ENCODE results near the gene NTN1.

Gene NTN1

GRCh38 chr17:9110501-9110900 is 89.2 kb downstream of the NTN1 start:
- TF ChIP-seq CTCF (conservative IDR thresholded peaks at IDR 0.05; ENCODE audit: low read depth, low read length), result no peak
- no peak overlapping the region for H3K4me3 ChIP-seq (ENCODE audit: low read depth, low read length)
- DNase-seq (ENCODE audit: low read depth), result no peak

GRCh38 chr17:9115214-9116191 is 94.2 kb downstream of the NTN1 start:
- H3K4me3 ChIP-seq (ENCODE audit: low read depth, low read length), result peak overlapping the region; percentile 53
- TF ChIP-seq CTCF (conservative IDR thresholded peaks at IDR 0.05; ENCODE audit: low read depth, low read length), result peak; percentile 55
- DNase-seq (ENCODE audit: low read depth), result peak; percentile 53

- TF ChIP-seq CTCF (conservative IDR thresholded peaks at IDR 0.05; ENCODE audit: low read depth, low read length), result no peak
- no peak overlapping the region for H3K4me3 ChIP-seq (ENCODE audit: low read depth, low read length)
Observed at GRCh38 chr17:9116311-9116835, 95.1 kb downstream of the NTN1 start.

GRCh38 chr17:9116861-9117568 is 95.7 kb downstream of the NTN1 start:
- DNase-seq (ENCODE audit: low read depth), result no peak
- TF ChIP-seq CTCF (conservative IDR thresholded peaks at IDR 0.05; ENCODE audit: low read depth, low read length), result no peak
- H3K4me3 ChIP-seq (ENCODE audit: low read depth, low read length), result no peak overlapping the region

More at GRCh38 chr17:9116311-9116835, 95.1 kb downstream of the NTN1 start:
- DNase-seq (ENCODE audit: low read depth), result no peak

- peak; percentile 31 for TF ChIP-seq CTCF (conservative IDR thresholded peaks at IDR 0.05; ENCODE audit: low read depth, low read length)
Observed at GRCh38 chr17:9120471-9120870, 99.2 kb downstream of the NTN1 start.

GRCh38 chr17:9121186-9121820 is 100.0 kb downstream of the NTN1 start:
- DNase-seq (ENCODE audit: low read depth), result no peak
- H3K4me3 ChIP-seq (ENCODE audit: low read depth, low read length), result no peak overlapping the region
- TF ChIP-seq CTCF (conservative IDR thresholded peaks at IDR 0.05; ENCODE audit: low read depth, low read length), result no peak

More at GRCh38 chr17:9120471-9120870, 99.2 kb downstream of the NTN1 start:
- H3K4me3 ChIP-seq (ENCODE audit: low read depth, low read length), result no peak overlapping the region
- DNase-seq (ENCODE audit: low read depth), result no peak

All from choroid plexus epithelial cell (primary cell).